NCI-H128 (cell line): ENCODE measurements around the gene BHMT2.

Experiments
- DNase-seq: peaks from one replicate; lab custom pipeline; 2025; ENCODE audit not compliant: unreplicated experiment; lab: John Stamatoyannopoulos, UW

BHMT2 gene

GRCh38 chr5:79069488-79070349, at the start of gene BHMT2, which contains the start of gene DMGDH:
BHMT2 (plus strand) TSS chr5:79069767; CDS start chr5:79069783, 16 bp downstream.
DMGDH (minus strand) TSS chr5:79069674; CDS start chr5:79069620, 54 bp downstream.
- no peak for DNase-seq

GRCh38 chr5:79020861-79021561, 48.6 kb upstream of the BHMT2 start:
- DNase-seq = no peak

- no peak for DNase-seq
Measured at GRCh38 chr5:79021753-79022152, 47.8 kb upstream of the BHMT2 start.

GRCh38 chr5:79022771-79023170, 46.8 kb upstream of the BHMT2 start:
- DNase-seq = no peak

- DNase-seq = no peak
Measured at GRCh38 chr5:79023348-79023747, 46.2 kb upstream of the BHMT2 start.

- DNase-seq = no peak
Measured at GRCh38 chr5:79023947-79024346, 45.6 kb upstream of the BHMT2 start.

- peak; percentile 28 for DNase-seq
Measured at GRCh38 chr5:79025054-79025472, 44.5 kb upstream of the BHMT2 start.

- no peak for DNase-seq
Measured at GRCh38 chr5:79030663-79031484, 38.7 kb upstream of the BHMT2 start.

- DNase-seq = no peak
Measured at GRCh38 chr5:79031485-79031867, 38.1 kb upstream of the BHMT2 start.

- no peak for DNase-seq
Measured at GRCh38 chr5:79032031-79032695, 37.4 kb upstream of the BHMT2 start.

GRCh38 chr5:79032782-79033181, 36.8 kb upstream of the BHMT2 start:
- DNase-seq = no peak

- no peak for DNase-seq
Measured at GRCh38 chr5:79035237-79035636, 34.3 kb upstream of the BHMT2 start.

GRCh38 chr5:79036769-79037168, 32.8 kb upstream of the BHMT2 start:
- no peak for DNase-seq

- DNase-seq = no peak
Measured at GRCh38 chr5:79042188-79042587, 27.4 kb upstream of the BHMT2 start.

- no peak for DNase-seq
Measured at GRCh38 chr5:79047199-79047598, 22.4 kb upstream of the BHMT2 start.

GRCh38 chr5:79048437-79048836, 21.1 kb upstream of the BHMT2 start:
- DNase-seq = no peak

GRCh38 chr5:79050498-79050897, 19.1 kb upstream of the BHMT2 start:
- DNase-seq = no peak

GRCh38 chr5:79053321-79053720, 16.2 kb upstream of the BHMT2 start:
- DNase-seq = no peak

- no peak for DNase-seq
Measured at GRCh38 chr5:79055017-79055416, 14.6 kb upstream of the BHMT2 start.

- no peak for DNase-seq
Measured at GRCh38 chr5:79056847-79057246, 12.7 kb upstream of the BHMT2 start.

- DNase-seq = no peak
Measured at GRCh38 chr5:79059674-79060073, 9.9 kb upstream of the BHMT2 start.
